Activated CD8-positive, alpha-beta memory T cell treated with anti-CD3 and anti-CD28 coated beads for 36 hours (primary cell): ENCODE measurements around the gene FADS2. TPM values are rescaled to one million over a fixed set of nuclear protein-coding genes. Genes with fewer than 3 reads are reported as not detected.

Source experiments
- CTCF ChIA-PET: fragments of 350-600 bp; sonication (Branson Sonifier 250); formaldehyde crosslinking; loops from one replicate; lab custom pipeline; 2021; ENCODE audit warnings: antibody characterized with exemption; lab: Charles Lee
- POLR2A ChIA-PET: fragments of 350-600 bp; sonication (Branson Sonifier 250); formaldehyde crosslinking; loops from one replicate; lab custom pipeline; 2021; ENCODE audit warnings: antibody characterized with exemption; lab: Charles Lee
- total RNA-seq, 2 experiments: library from RNA; stranded (reverse); gene quantifications; one replicate each; pipeline ENCODE4 v1.2.3, GENCODE V29; 2021

The FADS2 gene
- total RNA-seq, 2 experiments from 2014 or later, result 45.6 to 46.1 TPM

DNA sequence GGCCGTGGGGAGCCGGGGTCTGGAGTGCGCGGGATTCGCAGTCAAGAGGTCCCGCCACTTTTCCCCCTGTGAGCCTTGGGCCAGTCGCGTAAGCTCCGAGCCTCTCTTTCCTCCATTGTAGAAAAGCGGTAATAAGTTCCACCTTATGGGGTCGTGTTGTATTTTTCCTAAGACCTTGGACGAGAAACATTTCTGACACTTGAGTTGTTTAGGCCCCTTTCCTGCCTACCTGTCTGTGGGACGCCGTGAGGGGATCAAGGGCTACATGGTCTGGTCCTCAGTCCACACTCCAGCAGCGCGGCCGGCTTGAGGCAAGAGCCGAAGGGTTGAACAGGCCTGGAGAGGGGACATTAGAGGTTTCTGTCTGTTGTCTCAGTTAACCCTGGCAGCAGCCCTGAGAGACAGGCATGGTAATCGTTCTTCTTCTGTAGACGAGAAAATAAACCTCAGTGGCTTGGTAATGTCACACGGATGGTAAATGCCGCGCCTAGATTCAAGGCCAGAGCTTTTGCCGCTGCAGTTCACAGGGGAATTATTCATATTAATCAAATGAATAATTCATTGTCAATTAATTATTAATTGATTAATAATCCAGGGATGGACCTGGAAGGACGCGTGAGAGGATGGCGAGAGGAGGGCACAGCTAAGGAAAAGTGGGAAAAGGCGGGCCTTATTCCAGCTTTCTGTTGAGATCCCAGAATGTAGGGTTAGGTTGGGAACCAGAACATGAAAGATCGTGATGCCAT, 34.8 kb upstream of the FADS2 start:
- ChIA-PET POLR2A (interaction anchor here (0.6 to 1.2 kb wide), 3 partner anchors 22 to 174 kb away, joined by 3 to 6 read pairs (median 3); no protein-coding TSS in a partner anchor), CTCF (interaction anchor here (0.6 to 2.6 kb wide), 5 partner anchors 14 to 691 kb away, joined by 3 to 7 read pairs (median 4); partner anchors contain the start of gene CD5)

DNA sequence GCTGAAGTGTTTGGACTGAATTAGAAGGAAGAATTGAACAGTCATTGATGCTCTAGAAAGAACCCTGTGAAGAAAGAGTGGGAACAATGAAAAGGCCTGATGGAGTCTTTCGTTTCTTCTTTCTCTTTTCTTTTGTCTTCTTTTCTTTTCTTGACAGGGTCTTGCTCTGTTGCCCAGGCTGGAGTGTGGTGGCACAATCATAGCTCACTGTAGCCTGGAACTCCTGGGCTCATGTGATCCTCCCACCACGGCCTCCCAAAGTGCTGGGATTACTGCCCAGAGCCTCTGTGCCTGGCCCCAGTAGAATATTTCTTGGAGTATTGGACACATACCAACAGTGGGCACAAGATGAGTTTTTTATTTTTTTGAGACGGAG, 34.3 kb upstream of the FADS2 start:
- POLR2A ChIA-PET, result no interaction called here

GRCh38 chr11:61794579-61794978, 33.5 kb upstream of the FADS2 start:
- CTCF ChIA-PET, result interaction anchor here (2.1 kb wide), 1 partner anchor 288 kb away, joined by 7 read pairs; no protein-coding TSS in a partner anchor
- POLR2A ChIA-PET, result no interaction called here

More for the DNA sequence above, 34.3 kb upstream of the FADS2 start:
- CTCF ChIA-PET, result interaction anchor here (1.3 to 2.6 kb wide), 3 partner anchors 14 to 288 kb away, joined by 4 to 7 read pairs (median 5); no protein-coding TSS in a partner anchor

DNA sequence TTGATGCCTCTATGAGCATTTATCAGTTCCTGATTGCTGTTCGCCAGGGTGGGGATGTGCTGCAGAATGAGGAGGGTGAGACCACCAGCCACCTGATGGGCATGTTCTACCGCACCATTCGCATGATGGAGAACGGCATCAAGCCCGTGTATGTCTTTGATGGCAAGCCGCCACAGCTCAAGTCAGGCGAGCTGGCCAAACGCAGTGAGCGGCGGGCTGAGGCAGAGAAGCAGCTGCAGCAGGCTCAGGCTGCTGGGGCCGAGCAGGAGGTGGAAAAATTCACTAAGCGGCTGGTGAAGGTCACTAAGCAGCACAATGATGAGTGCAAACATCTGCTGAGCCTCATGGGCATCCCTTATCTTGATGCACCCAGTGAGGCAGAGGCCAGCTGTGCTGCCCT, 32.6 kb upstream of the FADS2 start:
- ChIA-PET CTCF (interaction anchor here (0.6 to 4.0 kb wide), 5 partner anchors 12 to 313 kb away, joined by 3 to 23 read pairs (median 7); no protein-coding TSS in a partner anchor), POLR2A (no interaction called here)

GRCh38 chr11:61795876-61796526, 32.1 kb upstream of the FADS2 start:
- CTCF ChIA-PET, result interaction anchor here (0.6 to 4.0 kb wide), 8 partner anchors 11 to 313 kb away, joined by 3 to 23 read pairs (median 6); partner anchors contain the start of gene FADS2
- POLR2A ChIA-PET, result interaction anchor here (1.2 kb wide), 1 partner anchor 18 kb away, joined by 3 read pairs; no protein-coding TSS in a partner anchor

DNA sequence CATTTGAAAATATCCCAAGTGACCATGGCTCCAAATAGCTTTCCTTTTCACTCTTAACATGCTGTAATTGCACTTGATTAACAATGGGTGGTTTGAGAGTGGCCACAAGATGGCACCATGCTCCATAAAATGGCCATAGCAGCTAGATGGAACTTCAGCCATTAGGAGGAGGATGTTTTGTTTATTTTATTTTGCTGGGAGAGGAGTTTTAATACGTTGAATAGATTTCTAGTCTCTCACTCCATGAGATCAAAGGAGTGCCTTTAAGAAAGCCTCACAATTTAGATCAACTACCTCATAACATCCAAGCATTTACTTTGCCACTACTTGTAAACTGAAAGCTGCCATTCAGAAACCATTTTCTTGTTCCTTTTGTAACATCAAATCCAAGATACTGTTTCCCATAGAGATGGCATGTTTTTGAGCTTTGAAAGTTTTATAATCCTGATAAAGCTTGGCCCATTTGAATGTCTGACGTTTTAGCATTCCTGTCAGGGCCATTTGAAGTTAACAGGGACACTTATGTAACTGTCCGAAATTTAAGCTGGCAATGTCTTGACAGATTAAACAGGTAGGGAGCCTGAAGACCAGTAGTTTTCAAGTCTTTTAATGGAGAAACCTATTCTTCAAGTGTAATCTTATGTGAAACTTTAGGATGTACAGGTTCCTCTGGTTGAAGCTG, 30.7 kb upstream of the FADS2 start:
- ChIA-PET POLR2A (interaction anchor here (0.7 to 1.2 kb wide), 3 partner anchors 17 to 173 kb away, joined by 3 to 5 read pairs (median 3); no protein-coding TSS in a partner anchor), CTCF (interaction anchor here (0.7 to 4.0 kb wide), 17 partner anchors 8 to 513 kb away, joined by 3 to 23 read pairs (median 4); partner anchors contain the start of gene FADS2)

DNA sequence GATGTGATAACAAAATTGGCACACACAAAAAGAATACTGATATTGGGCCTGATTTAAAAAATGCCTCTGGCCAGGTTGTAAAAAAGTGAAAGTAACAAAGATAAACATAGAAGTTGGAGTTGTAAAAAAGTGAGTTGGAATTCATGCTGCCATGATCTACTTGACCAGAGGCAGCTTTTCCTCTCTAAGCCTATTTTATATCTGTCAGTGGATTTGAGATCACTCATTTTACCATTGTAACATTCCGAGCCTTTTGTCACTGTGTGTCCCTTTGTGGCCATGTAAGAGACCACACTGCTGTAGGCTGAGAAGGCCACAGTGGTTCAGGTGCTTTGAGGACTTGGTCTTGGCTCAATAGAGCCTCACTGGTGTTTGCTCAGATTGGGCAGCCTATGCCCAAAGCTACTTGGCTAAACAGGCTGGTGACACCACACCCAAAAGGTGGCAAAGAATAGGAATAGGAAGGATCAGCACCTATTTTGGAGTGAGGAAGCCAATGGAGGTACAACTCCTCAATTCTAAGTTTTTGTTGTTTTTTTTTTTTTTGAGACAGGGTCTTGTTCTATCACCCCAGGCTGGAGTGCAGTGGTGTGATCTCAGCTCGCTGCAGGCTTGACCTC, 28.3 kb upstream of the FADS2 start:
- ChIA-PET POLR2A (interaction anchor here (0.7 kb wide), 1 partner anchor 375 kb away, joined by 3 read pairs; no protein-coding TSS in a partner anchor), CTCF (interaction anchor here (0.7 kb wide), 1 partner anchor 16 kb away, joined by 3 read pairs; no protein-coding TSS in a partner anchor)

DNA sequence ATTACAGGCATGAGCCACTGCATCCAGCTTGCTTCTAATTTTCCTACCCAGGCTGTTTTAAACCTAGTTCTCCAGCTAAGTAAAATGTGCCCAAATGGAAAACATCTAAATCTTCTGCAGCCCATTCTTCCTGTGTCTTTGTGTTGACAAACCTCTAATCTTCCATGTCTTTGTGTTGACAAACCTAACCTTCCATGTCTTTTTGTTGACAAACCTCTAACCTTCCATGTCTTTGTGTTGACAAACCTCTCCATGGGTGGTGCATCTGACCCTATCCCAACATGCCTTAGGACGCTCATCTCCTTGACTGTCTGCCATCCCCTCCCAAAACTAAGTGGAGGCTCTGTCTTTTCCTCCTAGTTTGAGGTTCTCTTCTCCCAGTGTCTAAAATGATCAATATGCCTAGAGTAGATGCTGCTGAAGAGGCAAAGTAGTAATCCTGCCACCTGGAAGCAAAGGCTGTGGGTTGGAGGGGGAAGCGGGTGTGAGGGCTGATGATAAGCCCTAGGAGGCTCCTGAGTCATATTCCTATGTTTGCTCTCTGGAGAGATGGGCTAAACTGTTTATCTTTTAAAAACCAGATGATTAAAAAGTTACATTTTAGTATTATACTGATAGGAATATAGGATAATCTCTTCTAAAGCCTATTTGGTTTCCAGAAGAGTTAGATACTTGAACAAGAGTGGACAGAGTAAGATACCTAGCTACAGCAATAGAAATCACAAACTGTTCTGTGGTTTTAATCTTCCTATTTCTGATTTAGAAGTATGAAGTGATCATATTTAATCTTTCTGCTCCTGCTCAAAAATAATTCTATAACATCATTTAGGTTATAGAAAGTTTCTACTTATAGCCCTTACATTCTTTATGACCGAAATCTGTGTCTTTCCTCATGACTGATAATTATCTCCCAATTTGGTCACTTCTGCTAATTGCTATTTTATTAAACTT, 27.5 kb upstream of the FADS2 start:
- POLR2A ChIA-PET, result no interaction called here
- CTCF ChIA-PET, result interaction anchor here (0.7 kb wide), 1 partner anchor 15 kb away, joined by 3 read pairs; no protein-coding TSS in a partner anchor

DNA sequence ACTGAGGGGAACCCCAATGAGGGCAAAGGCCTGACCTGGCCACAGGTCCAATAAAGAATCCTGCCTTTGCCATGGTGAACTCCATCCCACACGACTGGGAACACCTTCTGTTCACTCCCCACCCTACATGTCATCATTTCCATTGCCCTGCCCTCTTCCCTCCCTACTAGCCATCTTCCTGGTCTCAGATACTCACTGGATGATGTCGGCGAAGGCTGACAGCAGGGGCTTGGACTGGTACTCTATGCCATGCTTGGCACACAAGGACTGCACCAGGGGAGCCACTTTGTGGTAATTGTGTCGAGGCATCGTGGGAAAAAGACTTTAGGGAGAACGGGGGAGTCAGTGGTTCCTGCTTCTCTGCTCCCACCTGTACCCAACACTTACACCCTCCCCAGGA, 25.5 kb upstream of the FADS2 start:
- POLR2A ChIA-PET, result no interaction called here
- CTCF ChIA-PET, result interaction anchor here (1.4 to 2.2 kb wide), 2 partner anchors 12 to 145 kb away, joined by 3 to 5 read pairs; no protein-coding TSS in a partner anchor

- POLR2A ChIA-PET, result no interaction called here
- CTCF ChIA-PET, result no interaction called here
Observed at GRCh38 chr11:61803889-61804647, 24.0 kb upstream of the FADS2 start.

DNA sequence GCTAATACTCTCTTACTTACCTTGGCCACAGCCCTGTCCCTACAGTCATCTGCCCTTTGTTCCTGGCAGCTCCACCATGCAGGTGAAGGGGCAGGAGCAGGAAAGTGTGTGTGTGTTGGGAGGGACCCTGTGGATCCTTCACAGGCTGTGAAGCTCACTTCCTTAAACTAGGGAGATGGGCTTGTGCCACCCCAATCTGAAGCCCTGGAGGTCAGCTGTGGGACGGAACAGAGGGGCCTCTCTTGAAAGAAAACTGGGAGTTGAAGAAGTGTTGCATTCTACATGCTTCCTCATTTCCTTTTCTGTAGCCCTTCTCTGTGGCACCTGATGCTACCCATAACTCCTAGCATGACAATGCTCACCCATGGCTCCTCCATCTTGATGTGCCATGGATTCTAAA, 23.0 kb upstream of the FADS2 start:
- POLR2A ChIA-PET, result interaction anchor here (2.1 kb wide), 1 partner anchor 10 kb away, joined by 5 read pairs; no protein-coding TSS in a partner anchor
- CTCF ChIA-PET, result interaction anchor here (0.8 kb wide), 1 partner anchor 8 kb away, joined by 3 read pairs; no protein-coding TSS in a partner anchor

DNA sequence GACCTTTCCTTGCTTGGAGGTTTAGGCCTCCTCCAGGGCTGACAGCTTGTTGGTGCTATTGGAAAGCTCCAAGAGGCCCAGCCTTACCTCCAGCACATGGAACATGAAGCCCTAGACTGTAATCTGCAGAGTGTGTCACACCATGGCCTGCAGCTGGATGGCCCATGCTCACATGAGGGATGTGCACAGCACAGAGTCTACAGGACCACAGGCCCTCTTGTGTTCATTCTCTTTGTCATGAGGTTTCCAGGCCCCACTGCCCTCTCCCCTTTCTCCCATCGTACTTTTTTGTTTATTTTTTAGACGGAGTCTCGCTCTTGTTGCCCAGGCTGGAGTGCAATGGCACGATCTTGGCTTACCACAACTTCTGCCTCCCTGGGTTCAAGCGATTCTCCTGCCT, 21.3 kb upstream of the FADS2 start:
- ChIA-PET POLR2A (interaction anchor here (2.1 kb wide), 1 partner anchor 8 kb away, joined by 5 read pairs; no protein-coding TSS in a partner anchor), CTCF (interaction anchor here (0.6 to 2.2 kb wide), 4 partner anchors 10 to 275 kb away, joined by 3 to 7 read pairs (median 4); partner anchors contain the start of gene FEN1)

DNA sequence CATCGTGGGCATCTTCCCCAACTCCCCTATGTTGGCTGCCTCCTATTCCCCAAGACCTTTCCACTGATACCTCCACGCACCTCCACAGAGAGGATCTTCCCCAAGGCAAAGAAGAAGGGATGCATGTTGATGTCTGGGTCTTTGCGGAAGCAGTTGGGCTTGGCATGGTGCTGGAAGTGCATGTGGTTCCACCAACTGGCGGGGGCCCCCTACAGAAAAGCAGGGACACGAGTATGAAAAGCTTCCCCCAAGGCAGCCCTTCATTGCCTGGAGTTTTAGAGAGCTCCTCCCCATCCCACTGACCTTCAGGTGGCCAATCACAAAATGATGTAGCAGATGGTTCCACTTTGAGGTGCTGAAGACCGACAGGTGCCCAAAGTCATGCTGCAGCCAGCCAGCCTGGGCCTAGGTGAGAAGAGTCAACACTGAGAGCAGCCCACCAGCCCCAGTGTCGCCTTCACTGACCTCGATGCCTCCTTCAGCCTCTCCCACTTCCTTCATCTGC, 17.4 kb upstream of the FADS2 start:
- ChIA-PET CTCF (interaction anchor here (1.8 kb wide), 1 partner anchor 14 kb away, joined by 5 read pairs; no protein-coding TSS in a partner anchor), POLR2A (interaction anchor here (0.6 kb wide), 1 partner anchor 145 kb away, joined by 3 read pairs; no protein-coding TSS in a partner anchor)

GRCh38 chr11:61811831-61812230, 16.3 kb upstream of the FADS2 start:
- ChIA-PET CTCF (interaction anchor here (1.0 to 1.8 kb wide), 2 partner anchors 15 to 22 kb away, joined by 4 to 5 read pairs; no protein-coding TSS in a partner anchor), POLR2A (no interaction called here)

DNA sequence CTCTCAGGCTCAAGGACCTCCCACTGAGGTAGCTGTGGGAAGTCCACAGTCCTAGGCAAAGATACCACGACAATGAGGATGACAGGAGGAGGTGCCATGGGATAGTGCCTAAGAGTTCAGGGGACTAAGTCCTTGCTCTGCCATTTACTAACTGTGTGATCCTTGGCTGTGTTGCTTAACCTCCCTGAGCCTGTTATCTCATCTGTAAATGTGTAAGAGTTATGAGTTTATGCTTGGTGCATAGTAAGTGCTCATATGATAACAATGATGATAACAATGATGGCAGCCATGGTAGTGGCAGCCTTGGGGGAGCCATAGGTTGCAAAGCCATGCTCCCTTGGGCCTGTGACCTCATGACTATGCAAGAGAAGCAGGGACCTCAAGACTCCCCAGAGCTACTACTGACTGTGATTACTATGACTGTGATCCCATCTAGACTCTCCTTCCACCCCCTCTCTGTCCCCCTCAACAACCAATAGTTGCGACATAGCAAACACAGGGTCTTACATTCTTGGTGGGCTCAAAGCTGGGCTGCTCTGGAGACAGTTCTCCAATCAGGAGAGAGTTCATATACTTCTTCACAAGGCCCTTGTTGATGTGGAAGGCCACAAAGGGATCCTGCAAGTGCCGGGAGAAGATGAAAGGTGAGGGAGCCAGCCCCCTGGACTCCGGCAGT, 15.2 kb upstream of the FADS2 start:
- ChIA-PET CTCF (interaction anchor here (1.0 to 3.0 kb wide), 2 partner anchors 16 to 23 kb away, joined by 4 to 23 read pairs; no protein-coding TSS in a partner anchor), POLR2A (interaction anchor here (0.6 kb wide), 1 partner anchor 11 kb away, joined by 3 read pairs; no protein-coding TSS in a partner anchor)
